HG03469 (cell line): ENCODE results near the gene GRK3.
A peak's percentile ranks its signal among the peaks of the same experiment; 100 is the strongest.
"Not testable (repeated sequence)": the region's sequence is repeated elsewhere in the genome, so short reads cannot be mapped to it uniquely, and the experiment has no call there.

ENCODE experiments used
- ATAC-seq: cut with Tn5 transposase; IDR thresholded peaks from one replicate; pipeline ENCODE4 v1.9.1; 2021; ENCODE audit warnings: mild to moderate bottlenecking, moderate library complexity, moderate number of reproducible peaks; ENCODE audit not compliant: unreplicated experiment

GRK3 gene

DNA sequence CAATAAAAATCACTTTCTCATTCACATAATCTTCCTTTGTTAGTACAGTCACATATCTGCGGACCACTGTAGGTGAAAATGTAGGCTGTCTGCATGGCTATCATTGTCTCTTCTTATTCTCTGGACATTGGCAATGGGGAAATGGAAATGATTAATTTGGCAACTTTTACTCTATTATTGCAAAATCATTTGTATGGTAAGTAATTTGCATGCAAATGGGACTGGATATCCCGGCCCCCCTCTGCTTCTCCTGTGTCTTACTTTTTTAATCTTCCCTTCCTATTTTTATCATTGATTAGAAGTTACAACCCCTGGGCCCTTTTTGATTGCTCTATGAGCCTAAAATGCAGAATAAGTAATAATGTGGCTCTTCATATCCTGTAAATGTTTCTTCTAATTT, 6.0 kb downstream of the GRK3 start:
- ATAC-seq = no peak

DNA sequence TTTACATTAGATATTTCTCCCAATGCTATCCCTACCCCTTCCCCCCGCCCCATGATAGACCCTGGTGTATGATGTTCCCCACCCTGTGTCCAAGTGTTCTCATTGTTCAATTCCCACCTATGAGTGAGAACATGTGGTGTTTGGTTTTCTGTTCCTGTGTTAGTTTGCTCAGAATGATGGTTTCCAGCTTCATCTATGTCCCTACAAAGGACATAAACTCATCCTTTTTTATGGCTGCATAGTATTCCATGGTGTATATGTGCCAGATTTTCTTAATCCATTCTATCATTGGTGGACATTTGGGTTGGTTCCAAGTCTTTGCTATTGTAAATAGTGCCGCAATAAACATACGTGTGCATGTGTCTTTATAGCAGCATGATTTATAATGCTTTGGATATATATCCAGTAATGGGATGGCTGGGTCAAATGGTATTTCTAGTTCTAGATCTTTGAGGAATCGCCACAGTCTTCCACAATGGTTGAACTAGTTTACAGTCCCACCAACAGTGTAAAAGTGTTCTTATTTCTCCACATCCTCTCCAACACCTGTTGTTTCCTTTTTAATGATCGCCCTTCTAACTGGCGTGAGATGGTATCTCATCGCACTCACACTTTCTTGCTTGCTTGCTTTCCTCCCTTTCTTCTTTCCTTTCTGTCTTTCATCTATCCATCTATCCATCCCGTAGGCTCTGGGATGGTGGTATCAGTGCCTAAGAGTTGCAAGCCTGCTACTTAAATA, 7.7 kb downstream of the GRK3 start:
- ATAC-seq = not testable (repeated sequence)

GRCh38 chr22:25572708-25573171, 8.3 kb downstream of the GRK3 start:
- no peak for ATAC-seq

DNA sequence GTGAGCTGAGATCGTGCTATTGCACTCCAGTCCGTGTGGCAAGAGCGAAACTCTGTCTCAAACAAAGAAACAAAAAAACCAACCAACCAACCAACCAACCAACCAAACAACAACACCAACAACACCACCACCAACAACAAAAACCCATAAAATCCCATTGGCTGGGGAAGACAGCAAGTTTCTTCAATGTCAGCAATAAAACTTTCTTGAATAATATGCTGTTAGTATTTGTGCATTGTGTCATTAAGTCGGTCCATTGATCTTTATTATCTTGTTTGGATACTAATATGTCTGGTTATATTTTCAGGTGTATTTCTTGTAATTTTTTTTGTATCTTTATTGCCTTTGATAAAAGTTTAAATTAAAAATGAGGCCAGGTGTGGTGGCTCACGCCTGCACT, 9.4 kb downstream of the GRK3 start:
- ATAC-seq = no peak

DNA sequence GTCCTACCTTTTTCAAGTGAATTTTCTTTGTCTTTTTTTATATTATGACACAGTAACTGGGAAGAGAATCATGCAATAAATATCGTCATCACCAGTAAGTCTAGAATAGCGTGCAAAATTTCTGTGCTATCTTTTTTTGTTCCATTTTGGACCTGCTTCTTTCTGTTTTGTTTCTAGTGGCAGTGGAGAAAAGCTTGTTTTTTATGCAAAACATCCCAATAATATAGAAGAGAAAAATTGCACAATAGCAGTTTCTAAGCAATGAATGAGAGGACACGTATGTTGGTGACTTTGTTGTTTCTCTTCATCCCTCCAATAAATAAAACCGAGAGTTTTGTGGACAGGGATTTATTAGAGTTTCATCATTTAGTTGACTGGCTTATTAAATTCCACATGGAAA, 10.3 kb downstream of the GRK3 start:
- no peak for ATAC-seq

DNA sequence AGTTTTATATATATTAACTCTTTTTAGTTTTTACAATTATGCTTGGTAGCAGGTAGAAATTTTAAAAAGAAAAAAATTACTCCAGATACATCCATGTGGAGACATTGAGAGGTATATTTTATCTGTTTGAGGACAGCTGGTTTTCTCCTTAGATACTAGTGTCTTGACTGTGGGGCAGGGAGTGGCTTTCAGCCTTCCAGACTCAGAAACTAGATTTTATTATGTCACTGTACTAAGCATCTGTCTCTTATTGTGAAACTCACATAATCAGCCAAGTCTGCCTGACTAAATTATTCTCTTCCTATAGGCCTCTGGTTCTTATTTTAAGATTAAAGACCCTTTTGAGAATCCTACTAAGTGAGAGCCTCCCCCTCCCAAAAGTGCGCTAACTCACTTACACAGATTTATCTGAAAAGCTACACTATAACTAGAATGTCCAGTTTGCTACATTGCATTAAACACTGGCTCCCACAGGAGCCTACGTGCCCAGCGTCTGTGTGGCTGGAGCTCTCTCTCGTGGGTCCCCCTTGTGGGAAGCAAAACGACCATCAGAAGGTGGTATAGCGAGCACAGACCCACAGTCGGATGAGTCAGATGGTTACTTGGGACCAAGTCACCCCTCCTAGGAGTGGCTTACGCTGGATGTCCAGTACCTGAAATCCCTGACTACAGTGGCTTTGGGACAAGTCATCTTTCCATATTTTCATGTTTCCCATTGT, 11.4 kb downstream of the GRK3 start:
- ATAC-seq = not testable (repeated sequence)

DNA sequence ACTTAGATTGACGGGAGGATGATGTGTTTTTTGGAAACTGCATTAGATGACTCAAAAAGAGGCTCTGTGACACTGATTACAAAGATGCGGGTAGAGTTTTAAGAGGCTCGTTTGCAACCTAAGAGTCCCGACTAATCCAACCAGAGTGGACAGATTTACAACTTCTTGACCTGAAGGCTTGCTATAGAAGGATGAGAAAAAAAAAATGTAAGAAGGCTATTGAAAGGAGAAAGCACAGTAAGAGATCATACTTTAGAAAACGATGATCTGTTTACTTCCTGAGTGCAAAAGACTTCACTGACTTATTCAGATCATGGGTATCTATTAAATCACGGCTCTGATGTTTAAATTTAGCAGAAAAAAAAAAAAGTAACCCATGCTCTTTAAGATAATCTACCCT, 17.0 kb downstream of the GRK3 start:
- not testable (repeated sequence) for ATAC-seq

DNA sequence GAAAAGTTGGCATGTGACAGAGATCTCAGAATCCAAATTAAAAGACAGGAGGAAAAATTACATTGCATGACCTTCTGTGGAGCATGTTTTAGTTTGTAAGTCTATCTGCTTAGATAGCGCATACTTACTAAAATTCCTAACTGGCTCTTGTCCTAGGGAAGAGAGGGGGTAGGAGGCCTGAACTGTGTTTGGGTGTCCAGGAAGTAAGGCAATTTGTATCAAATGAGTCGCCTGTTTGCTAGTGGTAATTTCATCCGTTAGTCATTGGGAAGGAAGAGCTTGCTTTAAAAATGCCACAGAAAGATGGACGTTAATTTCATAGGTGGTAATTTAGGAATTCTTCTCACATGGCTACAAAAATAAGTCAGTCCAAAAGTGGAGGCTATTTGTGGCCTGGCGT, 18.5 kb downstream of the GRK3 start:
- no peak for ATAC-seq

- not testable (repeated sequence) for ATAC-seq
Measured at GRCh38 chr22:25584993-25585392, 20.5 kb downstream of the GRK3 start.

- not testable (repeated sequence) for ATAC-seq
Measured at GRCh38 chr22:25589664-25590063, 25.2 kb downstream of the GRK3 start.

- ATAC-seq = not testable (repeated sequence)
Measured at GRCh38 chr22:25593323-25593722, 28.8 kb downstream of the GRK3 start.

GRCh38 chr22:25598609-25599008, 34.1 kb downstream of the GRK3 start:
- ATAC-seq = no peak

DNA sequence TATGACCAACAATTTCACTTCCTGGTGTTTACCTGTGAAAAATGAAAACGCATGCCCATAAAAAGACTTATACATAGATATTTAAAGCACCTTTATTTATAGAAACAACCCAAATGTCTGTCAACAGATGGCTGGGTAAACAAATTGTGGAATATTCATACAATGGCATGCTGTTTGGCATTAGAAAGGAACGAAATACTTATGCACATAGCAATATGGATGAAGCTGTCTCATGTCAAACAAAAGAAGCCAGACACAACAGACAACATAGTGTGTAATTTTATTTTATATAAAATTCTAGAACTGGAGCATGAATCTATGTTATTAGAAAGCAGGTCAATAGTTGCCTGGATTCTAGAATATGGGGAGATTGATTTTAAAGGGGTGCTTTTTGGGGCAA, 38.0 kb downstream of the GRK3 start:
- ATAC-seq = no peak

DNA sequence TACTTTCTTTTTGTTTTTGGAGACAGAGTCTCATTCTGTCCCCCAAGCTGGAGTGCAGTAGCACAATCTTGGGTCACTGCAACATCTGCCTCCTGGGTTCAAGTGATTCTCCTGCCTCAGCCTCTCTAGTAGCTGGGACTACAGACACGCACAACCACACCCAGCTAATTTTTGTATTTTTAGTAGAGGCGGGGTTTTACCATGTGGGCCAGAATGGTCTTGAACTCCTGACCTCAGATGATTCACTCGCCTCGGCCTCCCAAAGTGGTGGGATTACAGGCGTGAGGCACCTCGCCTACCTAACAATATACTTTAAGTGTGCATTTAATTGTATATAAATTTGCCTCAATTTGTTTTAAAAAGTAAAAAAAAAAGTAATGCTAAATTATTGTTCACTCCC, 38.4 kb downstream of the GRK3 start:
- no peak for ATAC-seq

GRCh38 chr22:25605146-25605545, 40.7 kb downstream of the GRK3 start:
- not testable (repeated sequence) for ATAC-seq

DNA sequence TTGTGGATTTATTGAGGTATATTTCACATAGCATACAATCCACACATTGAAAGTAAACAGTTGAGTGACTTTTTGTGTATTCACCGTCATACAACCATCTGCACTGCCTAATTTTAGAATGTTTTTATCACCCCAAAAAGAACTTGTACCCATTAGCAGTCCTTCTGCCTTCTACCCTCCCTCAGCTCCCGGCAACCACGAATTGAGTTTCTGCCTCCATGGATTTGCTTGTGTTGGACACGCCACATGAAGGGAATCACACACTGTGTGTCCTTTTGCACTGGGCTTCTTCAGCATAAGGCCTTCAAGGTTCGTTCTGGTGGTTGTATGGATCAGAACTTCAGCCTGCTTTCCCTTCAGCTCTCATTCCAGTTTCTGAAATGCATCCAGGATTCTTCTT, 41.1 kb downstream of the GRK3 start:
- ATAC-seq = not testable (repeated sequence)

GRCh38 chr22:25611284-25611683, 46.8 kb downstream of the GRK3 start:
- not testable (repeated sequence) for ATAC-seq

DNA sequence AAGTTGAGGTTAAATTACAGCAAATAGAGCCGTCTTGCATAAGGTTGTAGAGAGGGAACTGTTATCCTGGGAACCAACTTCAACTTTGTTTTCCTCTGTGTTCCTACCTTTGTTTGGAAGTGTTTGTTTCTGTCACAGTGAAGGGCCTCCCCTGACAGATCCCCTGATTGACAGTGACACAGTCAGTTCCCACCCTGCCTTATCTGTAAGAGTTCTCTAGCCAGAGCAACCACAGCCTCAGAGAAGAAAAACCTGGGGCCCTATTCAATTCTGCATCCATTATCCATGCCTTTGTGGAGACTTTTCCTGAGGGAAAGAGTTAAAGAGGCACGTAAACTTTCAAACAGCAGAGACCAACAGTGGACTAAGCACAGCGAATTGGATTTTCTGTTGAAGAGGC, 48.7 kb downstream of the GRK3 start:
- ATAC-seq = not testable (repeated sequence)

DNA sequence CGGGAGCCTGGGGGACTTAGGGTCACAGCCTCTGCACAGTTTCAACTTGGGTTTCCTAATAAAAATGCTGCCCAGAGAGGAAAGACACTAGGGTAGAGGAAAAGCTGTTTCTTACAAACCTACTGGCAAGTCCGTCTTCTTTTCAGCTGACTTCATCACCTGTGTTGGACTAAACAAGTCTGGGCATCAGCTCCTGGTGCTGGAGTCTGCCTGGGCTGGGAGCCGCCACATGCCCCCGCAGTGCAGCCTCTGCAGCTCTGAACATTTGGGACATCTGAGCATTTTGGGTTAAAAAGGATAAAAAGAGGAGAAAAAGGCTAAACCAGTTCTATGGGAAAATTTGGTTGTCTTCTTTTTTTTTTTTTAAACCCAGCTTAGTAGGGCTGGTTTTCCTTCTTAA, 49.1 kb downstream of the GRK3 start:
- not testable (repeated sequence) for ATAC-seq

- ATAC-seq = not testable (repeated sequence)
Measured at GRCh38 chr22:25614791-25615190, 50.3 kb downstream of the GRK3 start.

- ATAC-seq = no peak
Measured at GRCh38 chr22:25621986-25622385, 57.5 kb downstream of the GRK3 start.

GRCh38 chr22:25623310-25623734, 58.8 kb downstream of the GRK3 start:
- peak; percentile 75 for ATAC-seq
